Nephron progenitor cell (in vitro differentiated cells): Measurements from ENCODE around the gene ERC2.

ENCODE experiments used
- DNase-seq: peaks from one replicate; pipeline ENCODE4 v3.0.0; 2021
- H3K27ac Mint-ChIP-seq: 2 replicates; pipeline ENCODE4 v1.8.0; 2021; ENCODE audit warnings: mild to moderate bottlenecking, moderate library complexity, mixed read lengths
- H3K27me3 Mint-ChIP-seq: 2 replicates; pipeline ENCODE4 v1.8.0; 2021; ENCODE audit warnings: mild to moderate bottlenecking, low read depth, mixed read lengths; ENCODE audit not compliant: poor library complexity
- H3K36me3 Mint-ChIP-seq: 2 replicates; pipeline ENCODE4 v1.8.0; 2021; ENCODE audit warnings: low read depth, mixed read lengths
- H3K4me1 Mint-ChIP-seq: 2 replicates; pipeline ENCODE4 v1.8.0; 2021; ENCODE audit warnings: mixed read lengths
- H3K4me3 Mint-ChIP-seq: 2 replicates; pipeline ENCODE4 v1.8.0; 2021; ENCODE audit warnings: mild to moderate bottlenecking, moderate library complexity, mixed read lengths
- H3K9me3 Mint-ChIP-seq: 2 replicates; pipeline ENCODE4 v1.8.0; 2021; ENCODE audit warnings: mild to moderate bottlenecking, moderate library complexity, mixed read lengths
- TF ChIP-seq, protein P1 (sequence below): fragments of 200-600 bp; sonication (generic); IDR thresholded peaks from 2 replicates; pipeline ENCODE4 v1.5.0; 2021; ENCODE audit warnings: antibody characterized with exemption

The ERC2 gene

DNA sequence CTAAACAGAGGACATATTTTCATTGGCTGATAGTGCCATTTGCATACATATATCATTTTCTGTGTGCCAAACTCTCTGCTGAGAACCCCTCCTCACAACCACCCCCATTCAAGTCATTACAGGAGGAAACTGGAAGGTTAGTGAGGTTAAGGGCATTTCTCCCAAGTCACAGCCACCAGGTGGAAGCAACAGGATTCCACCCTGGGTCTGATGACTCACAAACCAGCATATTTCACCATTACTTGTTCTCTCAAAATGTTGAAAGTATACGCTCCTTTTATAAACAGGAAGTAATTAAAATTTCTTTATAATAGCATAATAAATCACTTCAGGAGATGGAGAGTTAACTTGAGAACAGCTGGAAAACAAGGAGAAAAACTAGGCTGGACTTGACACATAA is 582.5 kb downstream of the ERC2 start:
- Mint-ChIP-seq H3K4me1 (peaks cover 26% of the 10 kb centered on the region), H3K9me3 (no peaks in the 10 kb centered on the region), H3K36me3 (no peaks in the 10 kb centered on the region), H3K4me3 (no peak overlapping the region), H3K27me3 (no peaks in the 10 kb centered on the region), H3K27ac (no peak overlapping the region)
- no peak for DNase-seq
- TF ChIP-seq, protein P1, sequence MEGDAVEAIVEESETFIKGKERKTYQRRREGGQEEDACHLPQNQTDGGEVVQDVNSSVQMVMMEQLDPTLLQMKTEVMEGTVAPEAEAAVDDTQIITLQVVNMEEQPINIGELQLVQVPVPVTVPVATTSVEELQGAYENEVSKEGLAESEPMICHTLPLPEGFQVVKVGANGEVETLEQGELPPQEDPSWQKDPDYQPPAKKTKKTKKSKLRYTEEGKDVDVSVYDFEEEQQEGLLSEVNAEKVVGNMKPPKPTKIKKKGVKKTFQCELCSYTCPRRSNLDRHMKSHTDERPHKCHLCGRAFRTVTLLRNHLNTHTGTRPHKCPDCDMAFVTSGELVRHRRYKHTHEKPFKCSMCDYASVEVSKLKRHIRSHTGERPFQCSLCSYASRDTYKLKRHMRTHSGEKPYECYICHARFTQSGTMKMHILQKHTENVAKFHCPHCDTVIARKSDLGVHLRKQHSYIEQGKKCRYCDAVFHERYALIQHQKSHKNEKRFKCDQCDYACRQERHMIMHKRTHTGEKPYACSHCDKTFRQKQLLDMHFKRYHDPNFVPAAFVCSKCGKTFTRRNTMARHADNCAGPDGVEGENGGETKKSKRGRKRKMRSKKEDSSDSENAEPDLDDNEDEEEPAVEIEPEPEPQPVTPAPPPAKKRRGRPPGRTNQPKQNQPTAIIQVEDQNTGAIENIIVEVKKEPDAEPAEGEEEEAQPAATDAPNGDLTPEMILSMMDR, result no peak

DNA sequence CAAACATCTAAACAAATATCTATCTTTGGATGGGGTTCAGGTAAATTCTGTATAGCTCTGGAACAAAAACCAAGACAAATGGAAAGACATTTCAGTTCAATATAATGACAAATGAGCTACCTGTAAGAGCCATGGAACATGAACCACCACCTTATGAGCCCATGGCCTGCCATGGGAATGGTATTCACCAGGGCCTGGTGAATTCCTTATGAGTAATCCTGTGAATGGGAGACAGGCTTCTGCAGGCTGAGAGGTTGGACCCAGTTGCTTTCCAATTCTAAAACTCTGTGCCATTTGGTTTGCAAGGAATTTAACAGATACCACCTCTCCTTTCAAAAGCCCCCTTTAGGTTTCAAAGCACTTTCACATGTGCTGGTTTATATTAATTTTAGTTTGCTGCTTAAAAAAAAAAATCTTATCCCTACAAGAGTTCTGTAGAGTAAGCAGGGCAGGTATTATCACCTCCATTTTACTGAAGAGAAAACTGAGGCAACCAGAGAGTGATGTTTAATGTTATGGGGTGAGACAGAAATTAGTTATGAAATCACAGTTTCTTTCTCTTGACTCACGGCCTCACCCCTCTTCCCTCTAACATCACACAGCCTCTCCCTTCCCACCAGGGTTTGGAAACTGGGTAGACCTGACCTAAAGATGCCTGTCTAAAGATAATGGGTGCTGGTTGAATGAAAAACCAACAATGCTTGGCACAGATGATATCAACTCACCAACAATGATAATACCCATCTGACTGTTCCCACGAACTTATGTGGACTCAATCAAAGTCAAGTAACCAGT is 583.6 kb downstream of the ERC2 start:
- Mint-ChIP-seq H3K27ac (no peak overlapping the region), H3K4me3 (no peak overlapping the region), H3K4me1 (peaks cover 31% of the 10 kb centered on the region), H3K36me3 (no peaks in the 10 kb centered on the region), H3K9me3 (no peaks in the 10 kb centered on the region), H3K27me3 (no peaks in the 10 kb centered on the region)
- TF ChIP-seq, protein P1, result no peak
- DNase-seq, result no peak

DNA sequence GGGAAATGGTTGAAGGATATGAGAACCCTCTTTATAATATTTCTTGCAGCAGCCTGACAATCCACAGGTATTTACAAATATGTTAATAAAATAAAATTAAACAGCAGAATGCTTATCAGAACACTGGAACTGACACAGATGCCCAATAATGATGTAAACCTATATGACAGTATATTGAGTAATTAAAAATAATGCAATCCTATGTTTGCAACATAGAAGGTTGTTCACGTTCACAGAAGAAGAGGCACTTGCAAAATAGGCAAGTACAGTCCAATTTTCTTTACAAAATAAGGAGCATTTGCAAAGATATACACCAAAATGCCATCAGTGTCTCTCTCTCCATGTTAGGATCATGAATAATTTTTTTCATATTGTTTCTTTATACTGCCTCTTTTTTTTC is 584.2 kb downstream of the ERC2 start:
- Mint-ChIP-seq H3K4me1 (peaks cover 38% of the 10 kb centered on the region), H3K4me3 (no peak overlapping the region), H3K27me3 (no peaks in the 10 kb centered on the region), H3K27ac (no peak overlapping the region), H3K36me3 (no peaks in the 10 kb centered on the region), H3K9me3 (no peaks in the 10 kb centered on the region)
- TF ChIP-seq, protein P1, result no peak
- no peak for DNase-seq

DNA sequence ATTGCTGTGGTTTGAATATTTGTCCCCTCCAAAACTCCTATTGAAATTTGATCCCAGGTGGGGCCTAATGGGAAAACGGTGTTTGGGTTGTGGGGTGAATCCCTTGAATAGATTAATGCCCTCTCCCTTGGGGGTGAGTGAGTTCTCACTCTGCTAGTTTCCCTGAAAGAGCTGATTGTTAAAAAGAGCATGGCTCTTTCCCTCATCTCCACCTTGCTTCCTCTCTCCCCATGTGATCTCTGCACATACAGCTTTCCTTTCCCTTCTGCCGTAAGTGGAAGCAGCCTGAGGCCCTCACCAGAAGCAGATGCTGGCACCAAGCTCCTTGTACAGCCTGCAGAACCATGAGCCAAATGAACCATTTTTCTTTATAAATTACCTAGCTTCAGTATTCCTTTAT is 586.3 kb downstream of the ERC2 start:
- peak overlapping the region; percentile 4 for H3K27ac Mint-ChIP-seq
- TF ChIP-seq, protein P1, result no peak

DNA sequence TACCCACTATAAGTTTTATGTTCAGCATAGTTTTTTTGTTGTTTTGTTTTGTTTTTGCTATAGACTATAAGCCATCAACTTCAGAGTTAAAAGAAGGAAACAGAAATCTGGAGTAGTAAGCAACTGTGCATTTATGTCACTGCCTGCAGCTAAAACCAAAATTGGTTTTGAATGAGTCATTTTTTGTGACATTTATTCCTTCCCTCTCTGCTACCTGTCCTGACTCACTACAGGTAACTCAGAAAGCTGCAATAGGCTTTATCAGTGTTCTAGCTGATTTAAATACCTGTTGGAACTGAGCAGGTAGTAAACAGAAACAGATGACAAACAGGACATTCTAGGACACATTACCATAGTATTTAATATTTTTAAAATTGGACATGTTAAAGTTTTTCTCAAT is 587.9 kb downstream of the ERC2 start:
- H3K4me1 Mint-ChIP-seq, result peaks cover 34% of the 10 kb centered on the region
- no peaks in the 10 kb centered on the region for H3K36me3 Mint-ChIP-seq
- H3K9me3 Mint-ChIP-seq, result no peaks in the 10 kb centered on the region
- TF ChIP-seq, protein P1, result no peak
- H3K27ac Mint-ChIP-seq, result no peak overlapping the region
- H3K27me3 Mint-ChIP-seq, result no peaks in the 10 kb centered on the region
- H3K4me3 Mint-ChIP-seq, result no peak overlapping the region
- DNase-seq, result no peak

More for the DNA sequence above, 586.3 kb downstream of the ERC2 start:
- Mint-ChIP-seq H3K27me3 (no peaks in the 10 kb centered on the region), H3K4me3 (peak overlapping the region; percentile 6), H3K4me1 (peaks cover 38% of the 10 kb centered on the region), H3K9me3 (no peaks in the 10 kb centered on the region), H3K36me3 (no peaks in the 10 kb centered on the region)
- DNase-seq, result no peak

DNA sequence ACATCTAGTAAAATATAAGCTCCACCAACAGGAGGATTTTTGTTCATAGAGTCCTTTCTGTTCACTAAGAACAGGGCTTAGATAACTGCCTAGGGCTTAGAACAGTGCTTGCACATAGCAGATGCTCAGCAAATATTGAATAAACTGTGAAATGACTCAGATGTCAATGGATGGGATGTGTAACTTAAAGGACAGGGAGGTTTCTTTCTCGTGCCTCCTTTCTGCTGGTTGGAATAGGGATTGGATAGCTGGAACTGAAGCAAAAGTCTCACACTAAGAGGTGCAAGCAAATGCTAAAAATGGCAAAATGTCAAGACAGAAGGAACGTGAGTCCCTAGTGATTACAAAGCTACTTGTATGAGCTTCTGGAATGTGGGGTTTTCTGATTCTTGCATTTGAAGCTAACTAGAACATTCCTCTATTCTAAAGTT is 588.4 kb downstream of the ERC2 start:
- Mint-ChIP-seq H3K36me3 (no peaks in the 10 kb centered on the region), H3K4me1 (peaks cover 32% of the 10 kb centered on the region), H3K4me3 (no peak overlapping the region), H3K27me3 (no peaks in the 10 kb centered on the region), H3K27ac (no peak overlapping the region), H3K9me3 (no peaks in the 10 kb centered on the region)
- DNase-seq, result no peak
- TF ChIP-seq, protein P1, result no peak
